SK-N-MC (cell line): ENCODE results near the gene PLK1.
"Not testable (repeated sequence)": the region's sequence is repeated elsewhere in the genome, so short reads cannot be mapped to it uniquely, and the experiment has no call there.

ENCODE experiments used
- DNase-seq: peaks from one replicate; pipeline ENCODE4 v3.0.0-alpha.2; 2011; ENCODE audit warnings: low read depth, low spot score
- H3K27ac ChIP-seq: fragments of 200-600 bp; sonication (generic); 2 replicates; pipeline ENCODE4 v1.5.1; 2016; ENCODE audit warnings: mixed run types
- H3K36me3 ChIP-seq: fragments of 200-600 bp; sonication (generic); 2 replicates; pipeline ENCODE4 v1.6.1; 2017; ENCODE audit warnings: antibody characterized with exemption, low read length, mixed read lengths; ENCODE audit not compliant: insufficient read depth
- H3K4me3 ChIP-seq: fragments of 200-600 bp; sonication (generic); 2 replicates; pipeline ENCODE4 v1.5.1; 2016
- H3K9ac ChIP-seq: fragments of 200-600 bp; sonication (generic); 2 replicates; pipeline ENCODE4 v1.8.0; 2017; ENCODE audit warnings: mixed run types, mixed read lengths; ENCODE audit not compliant: insufficient read length
- H3K9me3 ChIP-seq: fragments of 200-600 bp; sonication (generic); 2 replicates; pipeline ENCODE4 v1.6.1; 2017; ENCODE audit warnings: low read depth, mild to moderate bottlenecking, antibody characterized with exemption, low read length, moderate library complexity, mixed read lengths
- EZH2 ChIP-seq: fragments of 200-600 bp; sonication (generic); IDR thresholded peaks from one replicate; pipeline ENCODE4 v1.6.1; 2017; ENCODE audit warnings: antibody characterized with exemption
- FOXP2 ChIP-seq: optimal IDR thresholded peaks from 2 replicates; pipeline ENCODE3; 2011; ENCODE audit warnings: mild to moderate bottlenecking, moderate library complexity; ENCODE audit not compliant: insufficient read depth; ENCODE audit errors: extremely low read length, control extremely low read depth
- POLR2AphosphoS5 ChIP-seq: IDR thresholded peaks from 2 replicates; pipeline ENCODE4 v1.6.1; 2012; ENCODE audit warnings: mild to moderate bottlenecking, low read depth, low read length, borderline replicate concordance

PLK1 gene

DNA sequence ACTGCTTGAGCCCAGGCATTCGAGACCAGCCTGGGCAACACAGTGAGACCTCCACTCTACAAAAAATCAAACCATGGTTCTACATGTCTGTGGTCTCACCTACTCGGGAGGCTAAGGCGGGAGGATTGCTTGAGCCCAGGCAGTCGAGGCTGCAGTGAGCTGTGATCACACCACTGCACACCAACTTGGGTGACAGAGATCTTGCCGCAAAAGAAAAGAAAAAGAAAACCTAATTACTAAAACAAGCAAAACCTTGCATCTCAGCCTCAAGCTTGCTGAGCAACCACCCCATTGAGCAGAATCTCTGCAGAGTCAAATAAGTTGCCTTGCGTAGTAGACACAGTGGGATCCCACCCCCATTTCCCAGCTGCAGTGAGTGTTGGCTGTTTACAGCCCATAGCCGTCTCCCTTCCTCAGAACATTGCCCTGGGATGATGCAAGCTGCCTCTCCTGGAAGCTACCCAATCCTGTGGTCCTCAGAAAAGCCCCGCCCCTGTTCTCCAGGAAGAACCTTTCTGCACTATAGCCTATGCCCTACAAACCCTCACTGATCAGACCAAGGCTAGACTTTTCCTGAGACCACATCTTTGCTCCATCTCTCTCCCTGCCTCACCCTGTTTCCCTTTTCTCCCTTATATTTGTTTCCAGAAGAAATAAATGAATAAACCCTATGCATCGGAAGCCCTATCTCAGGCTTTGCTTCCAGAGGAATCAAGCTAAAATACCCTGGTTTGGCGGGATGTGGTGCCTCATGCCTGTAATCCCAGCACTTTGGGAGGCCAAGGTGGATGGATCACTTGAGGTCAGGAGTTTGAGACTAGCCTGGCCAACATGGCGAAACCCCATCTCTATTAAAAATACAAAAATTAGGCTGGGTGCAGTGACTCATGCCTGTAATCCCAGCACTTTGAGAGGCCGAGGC lies 51.1 kb downstream of the PLK1 start:
- Histone ChIP-seq H3K36me3 (no peaks in the 10 kb centered on the region), H3K27ac (peak overlapping the region; percentile 53), H3K4me3 (no peak overlapping the region), H3K9ac (no peak overlapping the region), H3K9me3 (no peaks in the 10 kb centered on the region)
- TF ChIP-seq FOXP2 (no peak), EZH2 (no peak), POLR2AphosphoS5 (no peak)
- DNase-seq, result no peak

DNA sequence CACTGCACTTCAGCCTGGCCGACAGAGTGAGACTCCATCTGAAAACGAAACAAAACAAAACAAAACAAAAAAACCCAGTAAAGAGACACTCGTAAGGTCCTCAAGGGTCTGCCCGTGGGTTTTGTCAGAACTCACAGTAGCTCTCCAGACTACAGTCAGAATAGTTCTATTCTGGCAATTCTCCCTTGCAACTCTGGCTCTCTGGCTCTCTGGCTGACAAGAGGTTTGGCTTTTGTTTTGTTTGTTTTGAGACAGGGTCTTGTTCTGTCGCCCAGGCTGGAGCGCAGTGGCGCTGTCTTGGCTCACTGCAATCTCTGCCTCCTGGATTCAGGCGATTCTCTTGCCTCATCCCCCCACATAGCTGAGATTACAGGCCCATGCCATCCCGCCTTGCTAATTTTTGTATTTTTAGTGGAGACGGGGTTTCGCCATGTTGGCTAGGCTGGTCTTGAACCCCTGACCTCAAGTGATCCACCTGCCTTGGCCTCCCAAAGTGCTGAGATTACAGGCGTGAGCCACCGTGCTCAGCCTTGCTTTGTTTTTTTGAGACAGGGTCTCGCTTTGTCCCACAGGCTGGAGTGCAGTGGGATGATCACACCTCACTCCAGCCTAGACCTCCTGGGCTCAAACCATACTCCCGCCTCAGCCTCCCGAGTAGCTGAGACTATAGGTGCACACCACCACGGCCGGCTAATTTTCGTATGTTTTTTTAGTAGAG lies 55.6 kb downstream of the PLK1 start:
- Histone ChIP-seq H3K27ac (peak overlapping the region; percentile 86), H3K9ac (peak overlapping the region; percentile 37), H3K9me3 (no peaks in the 10 kb centered on the region), H3K4me3 (no peak overlapping the region), H3K36me3 (no peaks in the 10 kb centered on the region)
- DNase-seq, result no peak
- TF ChIP-seq POLR2AphosphoS5, result no peak
- no peak for TF ChIP-seq EZH2
- no peak for TF ChIP-seq FOXP2

DNA sequence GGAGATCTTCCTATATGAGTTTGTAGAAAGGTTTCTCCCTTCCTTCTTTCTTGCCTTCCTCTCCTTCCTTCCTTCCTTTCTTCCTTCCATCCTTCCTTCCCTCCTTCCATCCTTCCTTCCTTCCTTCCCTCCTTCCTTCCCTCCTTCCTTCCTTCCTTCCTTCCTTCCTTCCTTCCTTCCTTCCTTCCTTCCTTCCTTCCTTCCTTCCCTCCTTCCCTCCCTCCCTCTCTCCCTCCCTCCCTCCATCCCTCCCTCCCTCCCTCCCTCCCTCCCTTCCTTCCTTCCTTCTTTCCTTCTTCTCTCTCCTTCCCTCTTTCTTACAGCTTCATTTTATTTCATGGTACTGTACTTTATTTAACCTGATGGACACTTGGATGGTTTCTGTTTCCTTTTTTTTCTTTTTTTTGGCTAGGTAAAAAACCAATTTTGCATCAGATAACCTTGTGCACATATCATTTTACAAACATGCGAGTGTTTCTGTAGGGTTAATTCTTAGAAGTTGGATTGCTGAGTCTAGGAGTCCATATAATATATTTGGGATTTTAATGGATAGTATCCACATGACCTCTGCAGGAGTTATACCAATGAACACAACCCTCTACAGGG lies 58.8 kb downstream of the PLK1 start:
- H3K9me3 ChIP-seq, H3K4me3 ChIP-seq, DNase-seq, H3K36me3 ChIP-seq, H3K9ac ChIP-seq: not testable (repeated sequence)
- peak overlapping the region; percentile 93 for H3K27ac ChIP-seq

DNA sequence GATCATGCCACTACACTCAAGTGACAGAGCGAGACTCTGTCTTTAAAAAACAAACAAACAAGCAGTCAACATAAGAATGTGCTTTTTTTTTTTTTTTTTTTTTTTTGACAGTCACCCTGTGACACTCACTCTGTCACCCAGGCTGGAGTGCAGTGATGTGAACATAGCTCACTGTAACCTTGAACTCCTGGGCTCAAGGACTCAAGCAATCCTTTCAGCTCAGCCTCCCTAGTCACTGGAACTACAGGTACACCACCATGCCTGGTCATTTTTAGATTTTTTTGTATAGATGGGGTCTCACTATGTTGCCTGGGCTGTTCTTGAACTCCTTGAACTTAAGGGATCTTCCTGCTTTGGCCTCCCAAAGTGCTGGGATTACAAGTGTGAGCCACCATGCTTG lies 60.8 kb downstream of the PLK1 start:
- TF ChIP-seq POLR2AphosphoS5 (no peak), EZH2 (no peak), FOXP2 (no peak)
- DNase-seq, result no peak

More for the DNA sequence above, 60.8 kb downstream of the PLK1 start:
- H3K36me3 ChIP-seq, result no peaks in the 10 kb centered on the region
- 0 out of 2 replicates have a peak overlapping the region, but pooled peaks have one; percentile 36 for H3K27ac ChIP-seq
- no peak overlapping the region for H3K9ac ChIP-seq
- no peak overlapping the region for H3K4me3 ChIP-seq
- no peaks in the 10 kb centered on the region for H3K9me3 ChIP-seq
